ENCODE data around the gene RELN.

Gene RELN

DNA sequence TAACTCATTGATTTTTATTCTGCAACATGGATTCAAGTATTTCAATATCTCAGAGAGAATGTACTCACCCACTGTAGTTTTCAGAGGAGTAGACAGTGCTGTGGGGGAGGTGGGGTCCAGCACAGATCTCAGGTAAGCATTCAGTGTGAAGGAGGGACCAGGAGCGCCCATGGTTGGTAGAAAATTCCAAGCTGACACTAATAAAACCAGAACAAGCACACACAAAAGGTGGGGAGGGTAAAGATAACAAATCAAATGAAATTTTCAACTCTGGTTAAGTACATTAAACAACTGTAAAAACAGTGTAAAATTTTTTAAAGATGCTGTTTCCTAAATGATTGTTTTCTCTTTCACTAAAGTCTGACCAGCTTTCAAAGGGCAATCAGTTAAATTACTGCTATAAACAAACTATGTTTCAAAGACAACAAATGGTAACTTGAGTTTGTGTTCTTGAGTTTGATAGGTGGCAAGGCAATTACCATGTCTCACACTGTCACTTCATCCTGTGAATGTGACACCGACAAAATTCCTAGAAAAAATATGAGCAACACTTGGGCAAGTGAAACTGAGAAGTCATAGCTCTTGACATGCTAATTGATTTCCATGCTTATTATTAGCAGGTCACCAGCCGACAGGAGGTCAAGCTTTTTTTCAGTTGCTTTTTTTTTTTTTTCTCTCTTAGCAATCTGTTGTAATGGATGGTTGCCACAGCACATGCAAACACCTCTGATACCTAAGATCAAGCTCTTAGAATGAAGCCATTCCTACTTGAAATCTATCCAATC lies 337.7 kb downstream of the RELN start:
- no peak for TF ChIP-seq SIN3A (IDR thresholded peaks at IDR 0.05; ENCODE audit: borderline replicate concordance, insufficient read depth, low read length)
- TF ChIP-seq, protein P1, sequence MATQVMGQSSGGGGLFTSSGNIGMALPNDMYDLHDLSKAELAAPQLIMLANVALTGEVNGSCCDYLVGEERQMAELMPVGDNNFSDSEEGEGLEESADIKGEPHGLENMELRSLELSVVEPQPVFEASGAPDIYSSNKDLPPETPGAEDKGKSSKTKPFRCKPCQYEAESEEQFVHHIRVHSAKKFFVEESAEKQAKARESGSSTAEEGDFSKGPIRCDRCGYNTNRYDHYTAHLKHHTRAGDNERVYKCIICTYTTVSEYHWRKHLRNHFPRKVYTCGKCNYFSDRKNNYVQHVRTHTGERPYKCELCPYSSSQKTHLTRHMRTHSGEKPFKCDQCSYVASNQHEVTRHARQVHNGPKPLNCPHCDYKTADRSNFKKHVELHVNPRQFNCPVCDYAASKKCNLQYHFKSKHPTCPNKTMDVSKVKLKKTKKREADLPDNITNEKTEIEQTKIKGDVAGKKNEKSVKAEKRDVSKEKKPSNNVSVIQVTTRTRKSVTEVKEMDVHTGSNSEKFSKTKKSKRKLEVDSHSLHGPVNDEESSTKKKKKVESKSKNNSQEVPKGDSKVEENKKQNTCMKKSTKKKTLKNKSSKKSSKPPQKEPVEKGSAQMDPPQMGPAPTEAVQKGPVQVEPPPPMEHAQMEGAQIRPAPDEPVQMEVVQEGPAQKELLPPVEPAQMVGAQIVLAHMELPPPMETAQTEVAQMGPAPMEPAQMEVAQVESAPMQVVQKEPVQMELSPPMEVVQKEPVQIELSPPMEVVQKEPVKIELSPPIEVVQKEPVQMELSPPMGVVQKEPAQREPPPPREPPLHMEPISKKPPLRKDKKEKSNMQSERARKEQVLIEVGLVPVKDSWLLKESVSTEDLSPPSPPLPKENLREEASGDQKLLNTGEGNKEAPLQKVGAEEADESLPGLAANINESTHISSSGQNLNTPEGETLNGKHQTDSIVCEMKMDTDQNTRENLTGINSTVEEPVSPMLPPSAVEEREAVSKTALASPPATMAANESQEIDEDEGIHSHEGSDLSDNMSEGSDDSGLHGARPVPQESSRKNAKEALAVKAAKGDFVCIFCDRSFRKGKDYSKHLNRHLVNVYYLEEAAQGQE (IDR thresholded peaks at IDR 0.05; ENCODE audit: insufficient read depth in 1 of 2, low read depth in 2 of 2, low read length in 2 of 2), result no peak
- no peak for TF ChIP-seq TAF1 (IDR thresholded peaks at IDR 0.05; ENCODE audit: borderline replicate concordance, insufficient read depth, low read length)
- TF ChIP-seq FOXP2 (optimal IDR thresholded peaks at IDR 0.05; ENCODE audit: borderline replicate concordance, extremely low read depth, extremely low read length, insufficient read depth), result no peak
- TF ChIP-seq POLR2AphosphoS5 (IDR thresholded peaks at IDR 0.05; ENCODE audit: low read depth, low read length), result no peak

DNA sequence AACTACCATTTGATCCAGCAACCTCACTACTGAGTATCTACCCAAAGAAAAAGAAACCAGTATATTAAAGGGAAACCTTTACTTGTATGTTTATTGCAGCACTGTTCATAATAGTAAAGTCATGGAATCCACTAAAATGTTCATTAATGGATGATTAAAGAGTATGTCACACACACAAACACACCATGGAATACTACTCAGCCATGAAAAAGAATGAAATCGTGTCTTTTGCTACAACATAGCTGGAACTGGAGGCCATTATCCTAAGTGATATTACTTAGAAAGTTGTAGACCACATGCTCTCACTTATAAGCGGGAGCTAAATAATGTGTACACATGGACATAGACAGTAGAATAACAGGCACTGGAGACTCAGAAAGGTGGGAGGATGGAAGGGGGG lies 340.4 kb downstream of the RELN start:
- TF ChIP-seq FOXP2 (optimal IDR thresholded peaks at IDR 0.05; ENCODE audit: borderline replicate concordance, extremely low read depth, extremely low read length, insufficient read depth) (no peak), SIN3A (IDR thresholded peaks at IDR 0.05; ENCODE audit: borderline replicate concordance, insufficient read depth, low read length) (no peak), POLR2AphosphoS5 (IDR thresholded peaks at IDR 0.05; ENCODE audit: low read depth, low read length) (no peak)
- TF ChIP-seq, protein P1 (IDR thresholded peaks at IDR 0.05; ENCODE audit: insufficient read depth in 1 of 2, low read depth in 2 of 2, low read length in 2 of 2), result no peak

DNA sequence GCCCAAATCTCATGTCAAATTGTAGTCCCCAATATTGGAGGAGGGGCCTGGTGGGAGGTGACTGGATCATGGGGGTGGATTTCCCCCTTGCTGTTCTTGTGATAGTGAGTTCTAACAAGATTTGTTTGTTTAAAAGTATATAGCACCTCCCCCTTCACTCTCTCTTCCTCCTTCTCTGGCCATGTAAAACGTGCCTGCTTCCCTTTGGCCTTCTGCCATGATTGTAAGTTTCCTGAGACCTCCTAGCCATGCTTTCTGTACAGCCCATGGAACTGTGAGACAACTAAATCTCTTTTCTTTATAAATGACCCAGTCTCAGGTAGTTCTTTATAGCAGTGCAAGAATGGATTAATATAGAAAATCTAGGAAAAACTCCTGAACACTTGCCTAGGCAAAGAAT lies 341.3 kb downstream of the RELN start:
- TF ChIP-seq SIN3A (IDR thresholded peaks at IDR 0.05; ENCODE audit: borderline replicate concordance, insufficient read depth, low read length), result no peak

DNA sequence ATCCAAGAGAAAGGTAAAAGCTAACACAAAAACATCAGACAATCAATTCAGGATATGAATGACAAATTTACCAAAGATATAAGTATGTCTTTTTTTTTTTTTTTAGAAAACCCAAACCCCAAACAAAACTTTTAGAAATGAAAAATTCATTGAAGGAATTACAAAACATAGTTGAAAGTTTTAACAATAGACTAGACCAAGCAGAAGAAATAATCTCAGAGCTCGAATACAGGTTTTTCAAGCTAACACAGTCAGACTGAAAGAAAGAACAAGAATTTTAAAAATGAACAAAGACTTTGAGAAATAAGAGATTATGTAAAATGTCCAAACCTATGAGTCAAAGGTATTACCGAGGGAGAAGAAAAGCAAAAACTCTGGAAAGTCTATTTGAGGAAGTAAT lies 345.1 kb downstream of the RELN start:
- TF ChIP-seq POLR2AphosphoS5 (IDR thresholded peaks at IDR 0.05; ENCODE audit: low read depth, low read length) (no peak), TAF1 (IDR thresholded peaks at IDR 0.05; ENCODE audit: borderline replicate concordance, insufficient read depth, low read length) (no peak), SIN3A (IDR thresholded peaks at IDR 0.05; ENCODE audit: borderline replicate concordance, insufficient read depth, low read length) (no peak), FOXP2 (optimal IDR thresholded peaks at IDR 0.05; ENCODE audit: borderline replicate concordance, extremely low read depth, extremely low read length, insufficient read depth) (no peak)
- TF ChIP-seq, protein P1 (IDR thresholded peaks at IDR 0.05; ENCODE audit: insufficient read depth in 1 of 2, low read depth in 2 of 2, low read length in 2 of 2), result no peak

DNA sequence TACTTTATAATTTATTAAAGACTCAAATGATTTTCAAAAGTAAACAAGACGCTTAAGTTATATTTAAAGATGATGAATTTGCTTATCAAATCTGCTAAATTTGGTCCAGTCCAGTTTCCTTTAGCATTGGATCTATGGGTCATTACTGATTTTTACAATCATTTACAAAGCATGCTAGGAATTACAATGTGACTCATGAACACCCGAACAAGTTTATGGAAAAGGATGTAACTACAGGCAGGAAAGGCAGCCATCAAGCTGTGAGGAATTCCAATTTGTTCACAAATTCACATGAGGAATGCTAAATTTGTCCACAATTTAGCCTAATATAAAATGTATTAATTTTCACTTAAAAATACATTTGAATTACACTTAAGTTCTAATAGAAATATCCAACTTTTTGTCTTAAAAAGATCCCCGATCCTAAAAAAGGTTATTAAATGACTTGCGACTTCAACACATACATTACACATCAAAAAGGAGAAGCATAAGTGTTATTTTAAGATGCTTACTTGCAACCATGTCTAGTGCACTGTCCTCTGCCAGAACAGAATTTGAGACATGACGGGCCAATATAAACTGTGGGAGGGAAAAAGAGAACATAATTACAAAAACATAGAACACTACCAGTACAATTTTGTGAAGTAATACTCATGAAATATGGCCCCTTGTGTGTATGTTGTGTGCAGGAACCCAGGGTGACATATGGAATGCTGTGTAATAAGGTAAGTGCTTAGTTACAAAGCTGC lies 349.3 kb downstream of the RELN start:
- TF ChIP-seq POLR2AphosphoS5 (IDR thresholded peaks at IDR 0.05; ENCODE audit: low read depth, low read length), result no peak
- TF ChIP-seq FOXP2 (optimal IDR thresholded peaks at IDR 0.05; ENCODE audit: borderline replicate concordance, extremely low read depth, extremely low read length, insufficient read depth), result no peak
- no peak for TF ChIP-seq TAF1 (IDR thresholded peaks at IDR 0.05; ENCODE audit: borderline replicate concordance, insufficient read depth, low read length)
- TF ChIP-seq SIN3A (IDR thresholded peaks at IDR 0.05; ENCODE audit: borderline replicate concordance, insufficient read depth, low read length), result no peak
- TF ChIP-seq, protein P1 (IDR thresholded peaks at IDR 0.05; ENCODE audit: insufficient read depth in 1 of 2, low read depth in 2 of 2, low read length in 2 of 2), result no peak

Measured in PFSK-1 (cell line).